ENCODE measurements around the gene FZD2. TPM values are rescaled to one million over a fixed set of nuclear protein-coding genes. Genes with fewer than 3 reads are reported as not detected.
A peak's percentile ranks its signal among the peaks of the same experiment; 100 is the strongest.
"Not testable (repeated sequence)": the region's sequence is repeated elsewhere in the genome, so short reads cannot be mapped to it uniquely, and the experiment has no call there.

FZD2 gene
- total RNA-seq, 1 experiment from 2014 or later = 23.7 TPM

DNA sequence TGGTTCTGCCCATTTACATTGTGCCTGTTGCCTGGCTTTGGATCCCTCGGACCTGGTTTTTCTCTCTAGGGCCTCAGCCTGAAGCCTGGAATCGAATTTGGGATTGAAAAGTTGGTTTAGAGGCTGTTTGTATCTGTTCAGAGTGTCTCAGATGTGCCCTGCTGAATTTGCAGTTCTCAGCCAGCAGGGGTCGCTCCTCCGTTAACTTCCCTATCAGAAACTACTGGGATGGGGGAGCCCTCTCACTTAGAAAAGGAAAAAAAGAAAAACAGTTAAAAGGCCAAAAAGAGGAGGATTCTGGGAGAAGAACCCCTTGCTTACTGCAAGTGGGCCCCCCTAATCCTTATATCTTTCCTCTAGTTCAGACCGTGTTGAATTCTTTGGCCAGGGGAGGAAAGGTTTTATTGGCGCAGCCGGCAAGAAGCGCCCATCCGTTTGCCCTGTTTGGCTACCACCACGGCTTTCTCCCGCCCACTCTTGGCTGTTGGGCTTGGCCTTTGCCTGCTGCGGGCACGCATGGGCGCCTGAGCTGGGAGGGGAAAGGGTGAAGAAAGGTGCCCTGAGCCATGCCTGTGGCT lies 8.7 kb downstream of the FZD2 start:
- ChIA-PET POLR2A (ENCODE audit: low non-redundant PET) (no interaction called here), CTCF (no interaction called here)
- Histone ChIP-seq H3K27ac (ENCODE audit: low read depth, low read length, poor library complexity, severe bottlenecking) (no peak overlapping the region), H3K36me3 (ENCODE audit: insufficient read depth, low read length, poor library complexity, severe bottlenecking) (no peaks in the 10 kb centered on the region), H3K9me3 (ENCODE audit: low read depth, low read length, poor library complexity, severe bottlenecking) (no peaks in the 10 kb centered on the region), H3K4me3 (ENCODE audit: low read depth, low read length, poor library complexity, severe bottlenecking) (no peak overlapping the region), H3K4me1 (ENCODE audit: insufficient read depth, low read length, poor library complexity, severe bottlenecking) (no peaks in the 10 kb centered on the region), H3K27me3 (replicated peaks; ENCODE audit: insufficient read depth, low read depth, low read length, poor library complexity) (no peaks in the 10 kb centered on the region)
- intact Hi-C loops (cut with micrococcal nuclease; ENCODE audit: unreplicated experiment) = no loop called here
- DNase-seq (ENCODE audit: low spot score) = no peak
- no TSS peak for BruUV-seq (replicated peaks)
- TF ChIP-seq, protein P1, sequence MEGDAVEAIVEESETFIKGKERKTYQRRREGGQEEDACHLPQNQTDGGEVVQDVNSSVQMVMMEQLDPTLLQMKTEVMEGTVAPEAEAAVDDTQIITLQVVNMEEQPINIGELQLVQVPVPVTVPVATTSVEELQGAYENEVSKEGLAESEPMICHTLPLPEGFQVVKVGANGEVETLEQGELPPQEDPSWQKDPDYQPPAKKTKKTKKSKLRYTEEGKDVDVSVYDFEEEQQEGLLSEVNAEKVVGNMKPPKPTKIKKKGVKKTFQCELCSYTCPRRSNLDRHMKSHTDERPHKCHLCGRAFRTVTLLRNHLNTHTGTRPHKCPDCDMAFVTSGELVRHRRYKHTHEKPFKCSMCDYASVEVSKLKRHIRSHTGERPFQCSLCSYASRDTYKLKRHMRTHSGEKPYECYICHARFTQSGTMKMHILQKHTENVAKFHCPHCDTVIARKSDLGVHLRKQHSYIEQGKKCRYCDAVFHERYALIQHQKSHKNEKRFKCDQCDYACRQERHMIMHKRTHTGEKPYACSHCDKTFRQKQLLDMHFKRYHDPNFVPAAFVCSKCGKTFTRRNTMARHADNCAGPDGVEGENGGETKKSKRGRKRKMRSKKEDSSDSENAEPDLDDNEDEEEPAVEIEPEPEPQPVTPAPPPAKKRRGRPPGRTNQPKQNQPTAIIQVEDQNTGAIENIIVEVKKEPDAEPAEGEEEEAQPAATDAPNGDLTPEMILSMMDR (conservative IDR thresholded peaks at IDR 0.05; ENCODE audit: low read depth, low read length) = peak; percentile 33; the same call in 1 of the 2 replicates
- no peak for TF ChIP-seq EZH2 (IDR thresholded peaks at IDR 0.05; ENCODE audit: borderline replicate concordance, low read depth, low read length, poor library complexity, severe bottlenecking)

DNA sequence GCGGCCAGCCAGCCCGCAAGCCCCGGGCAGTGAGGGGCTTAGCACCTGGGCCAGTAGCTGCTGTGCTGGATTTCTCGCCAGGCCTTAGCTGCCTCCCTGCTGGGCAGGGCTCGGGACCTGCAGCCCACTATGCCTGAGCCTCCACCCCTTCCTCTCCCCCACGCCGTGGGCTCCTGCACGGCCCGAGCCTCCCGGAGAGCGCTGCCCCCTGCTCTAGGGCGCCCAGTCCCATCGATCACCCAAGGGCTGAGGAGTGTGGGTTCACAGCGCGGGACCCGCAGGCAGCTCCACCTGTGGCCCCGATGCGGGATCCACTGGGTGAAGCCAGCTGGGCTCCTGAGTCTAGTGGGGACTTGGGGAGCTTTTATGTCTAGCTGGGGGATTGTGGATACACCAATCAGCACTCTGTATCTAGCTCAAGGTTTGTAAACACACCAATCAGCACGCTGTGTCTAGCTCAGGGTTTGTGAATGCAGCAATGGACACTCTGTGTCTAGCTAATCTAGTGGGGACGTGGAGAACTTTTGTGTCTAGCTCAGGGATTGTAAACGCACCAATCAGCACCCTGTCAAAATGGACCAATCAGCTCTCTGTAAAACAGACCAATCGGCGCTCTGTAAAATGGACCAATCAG lies 11.1 kb downstream of the FZD2 start:
- BruUV-seq (replicated peaks); CTCF ChIA-PET: not testable (repeated sequence)

DNA sequence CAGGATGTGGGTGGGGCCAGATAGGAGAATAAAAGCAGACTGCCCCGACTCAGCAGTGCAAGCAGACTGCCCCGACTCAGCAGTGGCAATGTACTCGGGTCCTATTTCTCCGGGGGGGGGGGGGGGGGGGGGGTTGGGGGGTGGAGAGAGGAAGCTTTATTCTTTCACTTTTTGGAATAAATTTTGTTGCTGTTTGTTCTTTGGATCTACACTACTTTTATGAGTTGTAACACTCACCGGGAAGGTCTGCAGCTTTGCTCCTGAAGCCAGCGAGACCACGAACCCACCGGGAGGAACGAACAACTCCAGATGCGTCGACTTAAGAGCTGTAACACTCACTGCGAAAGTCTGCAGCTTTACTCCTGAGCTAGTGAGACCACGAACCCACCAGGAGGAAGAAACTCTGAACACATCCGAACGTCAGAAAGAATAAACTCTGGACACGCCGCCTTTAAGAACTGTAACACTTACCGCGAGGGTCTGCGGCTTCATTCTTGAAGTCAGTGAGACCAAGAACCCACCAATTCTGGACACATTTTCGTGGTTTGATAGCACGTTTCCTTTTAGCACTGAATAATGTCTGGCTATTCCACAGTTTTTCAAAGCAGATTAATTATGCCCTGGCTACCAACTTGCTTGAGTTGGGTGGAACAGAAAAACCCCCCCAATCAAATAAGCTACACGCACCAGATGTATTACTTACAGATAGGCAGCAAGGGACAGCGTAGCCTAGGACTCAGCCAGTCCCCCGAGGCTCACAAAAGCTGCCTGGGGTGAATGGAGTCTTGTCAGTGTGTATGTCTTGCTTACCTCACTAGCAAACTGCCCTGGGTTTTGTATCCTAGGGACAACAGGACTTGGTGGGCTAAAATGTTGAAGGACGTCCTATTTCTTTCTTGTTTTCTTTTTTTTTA lies 11.9 kb downstream of the FZD2 start:
- H3K4me1 ChIP-seq (ENCODE audit: insufficient read depth, low read length, poor library complexity, severe bottlenecking) = no peaks in the 10 kb centered on the region
- TF ChIP-seq, protein P1 (conservative IDR thresholded peaks at IDR 0.05; ENCODE audit: low read depth, low read length) = no peak
- no peak for TF ChIP-seq EZH2 (IDR thresholded peaks at IDR 0.05; ENCODE audit: borderline replicate concordance, low read depth, low read length, poor library complexity, severe bottlenecking)
- no peaks in the 10 kb centered on the region for H3K36me3 ChIP-seq (ENCODE audit: insufficient read depth, low read length, poor library complexity, severe bottlenecking)
- no peaks in the 10 kb centered on the region for H3K9me3 ChIP-seq (ENCODE audit: low read depth, low read length, poor library complexity, severe bottlenecking)
- DNase-seq (ENCODE audit: low spot score) = peak; percentile 41
- no peak overlapping the region for H3K27ac ChIP-seq (ENCODE audit: low read depth, low read length, poor library complexity, severe bottlenecking)
- ChIA-PET POLR2A (ENCODE audit: low non-redundant PET) (no interaction called here), CTCF (no interaction called here)
- H3K4me3 ChIP-seq (ENCODE audit: low read depth, low read length, poor library complexity, severe bottlenecking) = no peak overlapping the region
- no TSS peak for BruUV-seq (replicated peaks)
- no peaks in the 10 kb centered on the region for H3K27me3 ChIP-seq (replicated peaks; ENCODE audit: insufficient read depth, low read depth, low read length, poor library complexity)
- intact Hi-C loops (cut with micrococcal nuclease; ENCODE audit: unreplicated experiment) = no loop called here

More for the DNA sequence above, 11.1 kb downstream of the FZD2 start:
- POLR2A ChIA-PET (ENCODE audit: low non-redundant PET); DNase-seq (ENCODE audit: low spot score); H3K27ac ChIP-seq (ENCODE audit: low read depth, low read length, poor library complexity, severe bottlenecking); H3K36me3 ChIP-seq (ENCODE audit: insufficient read depth, low read length, poor library complexity, severe bottlenecking); H3K4me3 ChIP-seq (ENCODE audit: low read depth, low read length, poor library complexity, severe bottlenecking); H3K9me3 ChIP-seq (ENCODE audit: low read depth, low read length, poor library complexity, severe bottlenecking); intact Hi-C loops (cut with micrococcal nuclease; ENCODE audit: unreplicated experiment); H3K27me3 ChIP-seq (replicated peaks; ENCODE audit: insufficient read depth, low read depth, low read length, poor library complexity); H3K4me1 ChIP-seq (ENCODE audit: insufficient read depth, low read length, poor library complexity, severe bottlenecking): not testable (repeated sequence)
